Measurements from ENCODE around the gene VKORC1L1. TPM values are rescaled to one million over a fixed set of nuclear protein-coding genes. Genes with fewer than 3 reads are reported as not detected.
"Not testable (repeated sequence)": the region's sequence is repeated elsewhere in the genome, so short reads cannot be mapped to it uniquely, and the experiment has no call there.

The VKORC1L1 gene
- total and polyA plus RNA-seq, 2 donors from 2014 or later, result 6.5 to 18.0 TPM

GRCh38 chr7:65931685-65932084 lies 58.8 kb downstream of the VKORC1L1 start:
- no peaks in the 10 kb centered on the region for H3K4me1 ChIP-seq (ENCODE audit: control insufficient read depth in 2 of 3, insufficient read depth in 2 of 3, low read depth in 1 of 3, low read length in 3 of 3)
- intact Hi-C loops (cut with DNase I), result no loop called here
- H3K36me3 ChIP-seq (ENCODE audit: control insufficient read depth in 2 of 3, insufficient read depth in 3 of 3, low read length in 3 of 3), result no peaks in the 10 kb centered on the region
- no peak overlapping the region for H3K4me3 ChIP-seq (ENCODE audit: low read length in 3 of 3)
- H3K9ac ChIP-seq (ENCODE audit: low read length in 3 of 3), result no peak overlapping the region
- no peak for TF ChIP-seq CTCF (IDR thresholded peaks at IDR 0.05; ENCODE audit: borderline replicate concordance, extremely low read depth, insufficient read depth)
- H3K27me3 ChIP-seq (ENCODE audit: control insufficient read depth, insufficient read depth, low read length), result no peaks in the 10 kb centered on the region
- DNase-seq (no peak), FAIRE-seq (no peak)
- H3K27ac ChIP-seq (ENCODE audit: low read depth in 2 of 2, low read length in 2 of 2), result no peak overlapping the region
- H3K9me3 ChIP-seq (ENCODE audit: control insufficient read depth in 2 of 3, insufficient read depth in 1 of 3, low read length in 3 of 3), result no peaks in the 10 kb centered on the region

- no peaks in the 10 kb centered on the region for H3K36me3 ChIP-seq (ENCODE audit: control insufficient read depth in 2 of 3, insufficient read depth in 3 of 3, low read length in 3 of 3)
- FAIRE-seq (no peak), DNase-seq (no peak)
- TF ChIP-seq CTCF (IDR thresholded peaks at IDR 0.05; ENCODE audit: borderline replicate concordance, extremely low read depth, insufficient read depth), result no peak
- intact Hi-C loops (cut with DNase I), result no loop called here
- no peak overlapping the region for H3K4me3 ChIP-seq (ENCODE audit: low read length in 3 of 3)
- no peaks in the 10 kb centered on the region for H3K4me1 ChIP-seq (ENCODE audit: control insufficient read depth in 2 of 3, insufficient read depth in 2 of 3, low read depth in 1 of 3, low read length in 3 of 3)
- no peaks in the 10 kb centered on the region for H3K27me3 ChIP-seq (ENCODE audit: control insufficient read depth, insufficient read depth, low read length)
- H3K27ac ChIP-seq (ENCODE audit: low read depth in 2 of 2, low read length in 2 of 2), result no peak overlapping the region
- H3K9me3 ChIP-seq (ENCODE audit: control insufficient read depth in 2 of 3, insufficient read depth in 1 of 3, low read length in 3 of 3), result no peaks in the 10 kb centered on the region
- H3K9ac ChIP-seq (ENCODE audit: low read length in 3 of 3), result no peak overlapping the region
Measured at GRCh38 chr7:65937296-65937695, 64.4 kb downstream of the VKORC1L1 start.

GRCh38 chr7:65938336-65938895 lies 65.5 kb downstream of the VKORC1L1 start:
- no peaks in the 10 kb centered on the region for H3K4me1 ChIP-seq (ENCODE audit: control insufficient read depth in 2 of 3, insufficient read depth in 2 of 3, low read depth in 1 of 3, low read length in 3 of 3)
- intact Hi-C loops (cut with DNase I), result no loop called here
- no peak for TF ChIP-seq CTCF (IDR thresholded peaks at IDR 0.05; ENCODE audit: borderline replicate concordance, extremely low read depth, insufficient read depth)
- DNase-seq (no peak), FAIRE-seq (no peak)
- H3K27ac ChIP-seq (ENCODE audit: low read depth in 2 of 2, low read length in 2 of 2), result no peak overlapping the region
- no peak overlapping the region for H3K9ac ChIP-seq (ENCODE audit: low read length in 3 of 3)
- H3K4me3 ChIP-seq (ENCODE audit: low read length in 3 of 3), result no peak overlapping the region
- no peaks in the 10 kb centered on the region for H3K27me3 ChIP-seq (ENCODE audit: control insufficient read depth, insufficient read depth, low read length)
- no peaks in the 10 kb centered on the region for H3K9me3 ChIP-seq (ENCODE audit: control insufficient read depth in 2 of 3, insufficient read depth in 1 of 3, low read length in 3 of 3)
- H3K36me3 ChIP-seq (ENCODE audit: control insufficient read depth in 2 of 3, insufficient read depth in 3 of 3, low read length in 3 of 3), result no peaks in the 10 kb centered on the region

GRCh38 chr7:65945787-65946186 lies 72.9 kb downstream of the VKORC1L1 start:
- H3K9ac ChIP-seq (ENCODE audit: low read length in 3 of 3); FAIRE-seq; H3K27ac ChIP-seq (ENCODE audit: low read depth in 2 of 2, low read length in 2 of 2); H3K4me1 ChIP-seq (ENCODE audit: control insufficient read depth in 2 of 3, insufficient read depth in 2 of 3, low read depth in 1 of 3, low read length in 3 of 3); H3K9me3 ChIP-seq (ENCODE audit: control insufficient read depth in 2 of 3, insufficient read depth in 1 of 3, low read length in 3 of 3); H3K36me3 ChIP-seq (ENCODE audit: control insufficient read depth in 2 of 3, insufficient read depth in 3 of 3, low read length in 3 of 3); intact Hi-C loops (cut with DNase I); H3K4me3 ChIP-seq (ENCODE audit: low read length in 3 of 3); DNase-seq; H3K27me3 ChIP-seq (ENCODE audit: control insufficient read depth, insufficient read depth, low read length): not testable (repeated sequence)

Data from kidney (tissue), 14 donors.